Neural cell (in vitro differentiated cells): ENCODE results near the gene CREB3L2. TPM values are rescaled to one million over a fixed set of nuclear protein-coding genes. Genes with fewer than 3 reads are reported as not detected.
A peak's percentile ranks its signal among the peaks of the same experiment; 100 is the strongest.

ENCODE experiments used
- H2AFZ ChIP-seq: fragments of 200-600, 300-800 bp; sonication (generic), shearing (Covaris generic); 2 replicates; pipeline ENCODE4 v1.6.0; 2014; ENCODE audit warnings: low read depth, mild to moderate bottlenecking, antibody characterized with exemption, low read length, moderate library complexity
- H3F3A ChIP-seq: fragments of 200-600 bp; shearing (Covaris generic); 2 replicates; pipeline ENCODE4 v1.6.1; 2016; ENCODE audit warnings: mild to moderate bottlenecking, moderate library complexity, mixed read lengths, antibody characterized with exemption, low read length; ENCODE audit not compliant: insufficient read depth, poor library complexity, severe bottlenecking
- H3K27ac ChIP-seq: fragments of 200-600, 300-800 bp; sonication (generic), shearing (Covaris generic); 2 replicates; pipeline ENCODE4 v1.5.1; 2014; ENCODE audit warnings: mild to moderate bottlenecking, low read length, moderate library complexity
- H3K27me3 ChIP-seq: fragments of 300-800, 200-600 bp; sonication (generic), shearing (Covaris generic); 2 replicates; pipeline ENCODE4 v1.6.0; 2014; ENCODE audit warnings: mild to moderate bottlenecking, low read depth, low read length, moderate library complexity; ENCODE audit not compliant: insufficient read depth
- H3K36me3 ChIP-seq: fragments of 300-800, 200-600 bp; sonication (generic), shearing (Covaris generic); 2 replicates; pipeline ENCODE4 v1.5.1; 2014; ENCODE audit warnings: mild to moderate bottlenecking, antibody characterized with exemption, low read length, moderate library complexity; ENCODE audit not compliant: insufficient read depth
- H3K4me2 ChIP-seq: fragments of 300-800, 200-600 bp; sonication (generic), shearing (Covaris generic); 2 replicates; pipeline ENCODE4 v1.6.0; 2014; ENCODE audit warnings: mild to moderate bottlenecking, low read length
- H3K4me3 ChIP-seq: fragments of 300-800, 200-600 bp; sonication (generic), shearing (Covaris generic); 2 replicates; pipeline ENCODE4 v1.5.1; 2014; ENCODE audit warnings: mild to moderate bottlenecking, low read length, moderate library complexity
- H3K79me2 ChIP-seq: fragments of 200-600 bp; shearing (Covaris generic); replicated peaks from 2 replicates; pipeline ENCODE4 v1.6.0; 2014; ENCODE audit warnings: mild to moderate bottlenecking, low read length, moderate library complexity; ENCODE audit not compliant: insufficient read depth
- H3K9ac ChIP-seq: fragments of 300-800, 200-600 bp; sonication (generic), shearing (Covaris generic); 2 replicates; pipeline ENCODE4 v1.6.1; 2016; ENCODE audit warnings: mild to moderate bottlenecking, low read length, mixed read lengths
- H3K9me2 ChIP-seq: fragments of 200-600 bp; shearing (Covaris generic); 2 replicates; pipeline ENCODE4 v1.6.1; 2016; ENCODE audit warnings: mild to moderate bottlenecking, low read length, mixed read lengths; ENCODE audit not compliant: insufficient read depth
- H3K9me3 ChIP-seq: fragments of 200-600, 300-800 bp; sonication (generic), shearing (Covaris generic); 2 replicates; pipeline ENCODE4 v1.6.1; 2016; ENCODE audit warnings: mild to moderate bottlenecking, mixed run types, low read length, moderate library complexity, mixed read lengths
- H4K20me1 ChIP-seq: fragments of 200-600 bp; shearing (Covaris generic); 2 replicates; pipeline ENCODE4 v1.6.1; 2016; ENCODE audit warnings: mild to moderate bottlenecking, mixed run types; ENCODE audit not compliant: insufficient read depth
- CTCF ChIP-seq: fragments of 450-650 bp; IDR thresholded peaks from 2 replicates; pipeline ENCODE4 v1.5.1; 2014; ENCODE audit warnings: antibody characterized with exemption, mild to moderate bottlenecking, moderate library complexity; ENCODE audit not compliant: poor library complexity, severe bottlenecking
- EP300 ChIP-seq: fragments of 450-650 bp; conservative IDR thresholded peaks from 2 replicates; pipeline ENCODE4 v1.6.1; 2014; ENCODE audit warnings: antibody characterized with exemption, mild to moderate bottlenecking, moderate library complexity; ENCODE audit not compliant: poor library complexity, severe bottlenecking
- EZH2 ChIP-seq: fragments of 200-600, 300-800 bp; shearing (Covaris generic), sonication (generic); IDR thresholded peaks from 2 replicates; pipeline ENCODE4 v1.6.1; 2014; ENCODE audit warnings: antibody characterized with exemption, low read length, borderline replicate concordance, mild to moderate bottlenecking; ENCODE audit not compliant: insufficient read depth, poor library complexity, severe bottlenecking
- MXI1 ChIP-seq: fragments of 450-650 bp; conservative IDR thresholded peaks from 2 replicates; pipeline ENCODE4 v1.6.1; 2014; ENCODE audit warnings: antibody characterized with exemption, mild to moderate bottlenecking; ENCODE audit not compliant: poor library complexity, severe bottlenecking
- POLR2AphosphoS5 ChIP-seq: IDR thresholded peaks from 2 replicates; pipeline ENCODE4 v1.6.1; 2012
- RAD21 ChIP-seq: fragments of 450-650 bp; conservative IDR thresholded peaks from 2 replicates; pipeline ENCODE4 v1.6.1; 2014; ENCODE audit warnings: antibody characterized with exemption, mild to moderate bottlenecking, moderate library complexity
- REST ChIP-seq: IDR thresholded peaks from 2 replicates; pipeline ENCODE4 v1.6.1; 2012; ENCODE audit warnings: borderline replicate concordance
- SMC3 ChIP-seq: fragments of 450-650 bp; conservative IDR thresholded peaks from 2 replicates; pipeline ENCODE4 v1.6.1; 2014; ENCODE audit warnings: antibody characterized with exemption, mild to moderate bottlenecking, moderate library complexity; ENCODE audit not compliant: poor library complexity
- TAF1 ChIP-seq: IDR thresholded peaks from 2 replicates; pipeline ENCODE4 v1.6.1; 2012; ENCODE audit warnings: low read depth
- polyA plus RNA-seq: library from polyadenylated mRNA; depleted of rRNA; stranded (reverse); fragments of >200 nt; gene quantifications from 2 replicates; pipeline ENCODE4 v1.2.3, GENCODE V29; 2014

CREB3L2 gene
- polyA plus RNA-seq, 1 donor from 2014 or later, result 1.5 TPM

GRCh38 chr7:138009350-138009653 is 7.4 kb upstream of the CREB3L2 start:
- Histone ChIP-seq H3K79me2 (no peaks in the 10 kb centered on the region), H3K27ac (no peak overlapping the region), H2AFZ (no peak overlapping the region), H3K9me2 (no peaks in the 10 kb centered on the region), H3K4me3 (no peak overlapping the region), H3K9me3 (no peaks in the 10 kb centered on the region), H3K9ac (no peak overlapping the region), H3F3A (no peaks in the 10 kb centered on the region), H3K36me3 (no peaks in the 10 kb centered on the region), H3K27me3 (no peaks in the 10 kb centered on the region), H3K4me2 (no peak overlapping the region), H4K20me1 (no peaks in the 10 kb centered on the region)
- TF ChIP-seq POLR2AphosphoS5 (no peak), REST (no peak), MXI1 (no peak), EZH2 (no peak), CTCF (no peak), SMC3 (no peak), RAD21 (no peak), EP300 (no peak), TAF1 (no peak)

DNA sequence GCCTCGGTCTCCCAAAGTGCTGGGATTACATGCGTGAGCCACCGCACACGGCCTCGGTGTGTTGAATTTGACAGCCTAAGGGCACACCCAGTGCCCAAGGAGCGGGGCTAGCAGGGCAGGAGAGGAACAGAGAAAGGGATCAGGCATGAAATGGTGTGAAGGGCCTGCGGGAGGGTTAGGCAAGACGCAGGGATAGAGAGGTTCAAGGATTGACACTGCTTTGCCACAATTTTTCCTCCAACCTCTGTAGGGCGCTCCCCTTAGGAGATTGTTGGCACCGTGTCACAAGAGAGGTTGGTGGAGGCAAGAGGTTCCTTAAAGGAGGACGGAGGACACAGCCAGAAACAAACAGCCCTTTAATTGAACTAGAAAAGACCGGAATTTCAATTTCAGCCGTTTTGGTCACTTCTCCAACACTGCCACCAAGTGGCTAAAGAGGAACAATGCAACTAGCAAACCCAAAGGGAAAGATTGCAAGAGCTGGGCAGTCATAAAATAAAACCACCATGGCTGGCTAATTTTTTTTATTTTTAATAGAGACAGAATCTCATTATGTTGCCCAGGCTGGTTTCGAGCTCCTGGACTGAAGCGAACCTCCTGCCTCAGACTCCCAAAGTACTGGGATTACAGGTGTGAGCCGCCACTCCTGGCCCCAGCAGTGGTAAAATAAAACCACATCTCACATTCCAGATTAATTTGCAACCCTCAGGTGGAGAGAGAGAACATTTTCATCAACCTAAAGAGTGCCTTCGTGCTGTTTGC is 6.9 kb upstream of the CREB3L2 start:
- no peak overlapping the region for H2AFZ ChIP-seq
- no peaks in the 10 kb centered on the region for H3F3A ChIP-seq
- TF ChIP-seq MXI1, result no peak
- TF ChIP-seq SMC3, result peak; percentile 87
- TF ChIP-seq RAD21, result peak; percentile 80
- peak; percentile 83 for TF ChIP-seq CTCF
- no peaks in the 10 kb centered on the region for H3K9me3 ChIP-seq
- H4K20me1 ChIP-seq, result no peaks in the 10 kb centered on the region
- no peak overlapping the region for H3K27ac ChIP-seq
- H3K36me3 ChIP-seq, result no peaks in the 10 kb centered on the region
- H3K9ac ChIP-seq, result no peak overlapping the region
- H3K79me2 ChIP-seq, result no peaks in the 10 kb centered on the region
- H3K27me3 ChIP-seq, result no peaks in the 10 kb centered on the region
- H3K4me3 ChIP-seq, result no peak overlapping the region
- H3K9me2 ChIP-seq, result no peaks in the 10 kb centered on the region
- no peak overlapping the region for H3K4me2 ChIP-seq
